ENCODE results near the gene YWHAH.

YWHAH gene

GRCh38 chr22:31962387-31963125 is 18.2 kb downstream of the YWHAH start:
- 97% methylated on average over 12 of the region's 12 CpGs for WGBS (ENCODE audit: insufficient coverage)
- Histone ChIP-seq H3K4me3 (ENCODE audit: control insufficient read depth in 1 of 7, extremely low read depth in 1 of 7, insufficient read depth in 4 of 7, low read depth in 2 of 7, low read length in 6 of 7) (no peak overlapping the region), H3K36me3 (ENCODE audit: control insufficient read depth in 4 of 4, insufficient read depth in 4 of 4, low read length in 3 of 4) (peaks cover 2 to 11% (median 6%) of the 10 kb centered on the region in 4 experiments), H3K27ac (ENCODE audit: insufficient read depth in 1 of 2, low read depth in 1 of 2, low read length in 2 of 2, poor library complexity in 1 of 2, severe bottlenecking in 2 of 2) (no peak overlapping the region), H3K9me3 (ENCODE audit: control extremely low read depth in 1 of 5, control insufficient read depth in 4 of 5, insufficient read depth in 2 of 5, low read depth in 1 of 5, low read length in 4 of 5) (no peaks in the 10 kb centered on the region), H3K4me1 (ENCODE audit: control extremely low read depth in 1 of 4, control insufficient read depth in 4 of 4, insufficient read depth in 4 of 4, low read length in 3 of 4) (no peaks in the 10 kb centered on the region), H3K27me3 (replicated peaks in 2 of 5; ENCODE audit: control insufficient read depth in 4 of 5, insufficient read depth in 5 of 5, low read length in 4 of 5) (no peaks in the 10 kb centered on the region)
- CTCF ChIA-PET, result interaction anchor here (0.8 to 2.1 kb wide), 3 partner anchors 11 to 15 kb away, joined by 3 to 8 read pairs (median 5); no protein-coding TSS in a partner anchor
- POLR2A ChIA-PET, result no interaction called here
- DNase-seq, result no peak

DNA sequence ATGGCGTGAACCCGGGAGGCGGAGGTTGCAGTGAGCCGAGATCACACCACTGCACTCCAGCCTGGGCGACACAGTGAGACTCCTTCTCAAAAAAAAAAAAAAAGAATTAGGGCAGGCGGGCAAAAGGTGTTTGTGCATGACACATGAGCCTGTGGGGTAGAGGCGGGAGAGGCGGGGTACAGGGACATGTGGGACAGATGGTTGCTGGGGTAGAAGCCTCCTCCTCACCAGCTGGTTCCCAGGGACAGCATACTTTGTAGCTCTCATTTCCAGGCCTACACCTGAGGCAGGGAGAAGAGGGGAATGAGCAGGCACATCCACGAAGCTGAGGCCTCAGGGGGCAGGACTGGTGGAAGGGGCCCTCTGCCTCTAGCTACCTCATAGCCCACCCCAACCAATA is 23.7 kb downstream of the YWHAH start:
- no peaks in the 10 kb centered on the region for H3K36me3 ChIP-seq (ENCODE audit: control insufficient read depth in 4 of 4, insufficient read depth in 4 of 4, low read length in 3 of 4)
- WGBS (ENCODE audit: insufficient coverage), result no CpG with 5 or more reads among the region's 9 CpGs
- peaks cover 0 to 3% (median 0%) of the 10 kb centered on the region in 5 experiments for H3K27me3 ChIP-seq (replicated peaks in 2 of 5; ENCODE audit: control insufficient read depth in 4 of 5, insufficient read depth in 5 of 5, low read length in 4 of 5)
- no peak for DNase-seq
- no peaks in the 10 kb centered on the region for H3K9me3 ChIP-seq (ENCODE audit: control extremely low read depth in 1 of 5, control insufficient read depth in 4 of 5, insufficient read depth in 2 of 5, low read depth in 1 of 5, low read length in 4 of 5)
- peaks cover 0 to 11% (median 7%) of the 10 kb centered on the region in 4 experiments for H3K4me1 ChIP-seq (ENCODE audit: control extremely low read depth in 1 of 4, control insufficient read depth in 4 of 4, insufficient read depth in 4 of 4, low read length in 3 of 4)
- no peak overlapping the region for H3K4me3 ChIP-seq (ENCODE audit: control insufficient read depth in 1 of 7, extremely low read depth in 1 of 7, insufficient read depth in 4 of 7, low read depth in 2 of 7, low read length in 6 of 7)
- no peak overlapping the region for H3K27ac ChIP-seq (ENCODE audit: insufficient read depth in 1 of 2, low read depth in 1 of 2, low read length in 2 of 2, poor library complexity in 1 of 2, severe bottlenecking in 2 of 2)
- POLR2A ChIA-PET, result no interaction called here
- CTCF ChIA-PET, result interaction anchor here (1.2 to 1.4 kb wide), 3 partner anchors 10 to 331 kb away, joined by 3 read pairs; no protein-coding TSS in a partner anchor

GRCh38 chr22:31969789-31970489 is 25.6 kb downstream of the YWHAH start:
- Histone ChIP-seq H3K4me3 (ENCODE audit: control insufficient read depth in 1 of 7, extremely low read depth in 1 of 7, insufficient read depth in 4 of 7, low read depth in 2 of 7, low read length in 6 of 7) (peak overlapping the region; percentile 27 to 80 (median 57)), H3K9me3 (ENCODE audit: control extremely low read depth in 1 of 5, control insufficient read depth in 4 of 5, insufficient read depth in 2 of 5, low read depth in 1 of 5, low read length in 4 of 5) (no peaks in the 10 kb centered on the region), H3K27me3 (replicated peaks in 2 of 5; ENCODE audit: control insufficient read depth in 4 of 5, insufficient read depth in 5 of 5, low read length in 4 of 5) (peaks cover 0 to 3% (median 0%) of the 10 kb centered on the region in 5 experiments), H3K4me1 (ENCODE audit: control extremely low read depth in 1 of 4, control insufficient read depth in 4 of 4, insufficient read depth in 4 of 4, low read length in 3 of 4) (peaks cover 0 to 11% (median 7%) of the 10 kb centered on the region in 4 experiments), H3K36me3 (ENCODE audit: control insufficient read depth in 4 of 4, insufficient read depth in 4 of 4, low read length in 3 of 4) (no peaks in the 10 kb centered on the region), H3K27ac (ENCODE audit: insufficient read depth in 1 of 2, low read depth in 1 of 2, low read length in 2 of 2, poor library complexity in 1 of 2, severe bottlenecking in 2 of 2) (no peak overlapping the region)
- POLR2A ChIA-PET, result interaction anchor here (0.5 kb wide), 1 partner anchor 304 kb away, joined by 4 read pairs; no protein-coding TSS in a partner anchor
- 30% methylated on average over 19 of the region's 19 CpGs for WGBS (ENCODE audit: insufficient coverage)
- CTCF ChIA-PET, result interaction anchor here (0.5 to 1.6 kb wide), 16 partner anchors 9 to 623 kb away, joined by 3 to 9 read pairs (median 3); no protein-coding TSS in a partner anchor
- peak; percentile 49 to 72 (median 69) for DNase-seq

DNA sequence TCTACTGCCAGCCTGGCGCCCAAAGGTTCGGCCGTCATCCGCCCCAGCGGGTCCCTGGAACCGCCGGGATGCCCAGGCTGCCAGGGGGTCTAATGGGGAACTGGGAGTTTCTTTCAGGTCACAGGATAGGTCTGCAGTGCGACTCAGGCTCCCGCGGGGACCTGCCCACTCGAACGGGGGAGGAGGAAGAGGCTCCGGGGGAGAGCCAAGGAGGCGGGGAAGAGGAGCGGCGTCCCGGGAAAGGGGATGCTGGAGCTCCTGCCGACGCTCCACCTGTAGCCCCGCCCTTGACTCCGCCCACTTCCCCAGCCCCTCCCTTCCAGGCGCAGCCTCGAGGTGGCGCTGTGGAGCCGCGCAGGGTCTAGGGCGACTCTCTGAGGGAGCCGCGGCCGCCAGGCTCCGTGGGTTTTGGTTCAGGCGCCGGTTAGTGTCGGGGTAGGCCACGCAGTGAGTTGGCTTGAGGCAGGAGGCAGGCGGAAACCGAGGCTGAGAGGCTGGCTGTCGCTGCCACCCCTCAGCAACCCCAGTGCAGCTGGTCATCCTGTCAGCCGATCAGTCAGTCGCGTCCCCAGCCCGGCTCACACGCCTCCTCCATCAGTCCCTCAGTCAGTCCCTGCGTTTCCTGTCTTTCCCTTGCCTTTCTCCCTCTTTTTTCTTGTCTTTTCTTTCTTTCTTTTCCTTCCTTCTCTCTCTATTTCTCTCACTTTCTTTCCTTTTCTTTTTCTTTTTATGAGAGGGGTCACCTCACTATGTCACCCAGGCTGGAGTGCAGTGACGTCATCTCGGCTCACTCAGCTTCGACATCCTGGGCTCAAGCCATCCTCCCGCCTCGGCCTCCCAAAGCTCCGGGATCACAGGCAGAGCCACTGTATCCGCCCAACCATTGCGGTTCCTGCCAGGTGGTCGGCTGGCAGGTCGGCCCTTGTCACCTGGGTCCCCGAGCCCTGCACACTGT is 26.4 kb downstream of the YWHAH start:
- DNase-seq, result peak; percentile 70 to 82 (median 82)
- H3K4me1 ChIP-seq (ENCODE audit: control extremely low read depth in 1 of 4, control insufficient read depth in 4 of 4, insufficient read depth in 4 of 4, low read length in 3 of 4), result peaks cover 0 to 11% (median 7%) of the 10 kb centered on the region in 4 experiments
- WGBS (ENCODE audit: insufficient coverage), result 25% methylated on average over 37 of the region's 55 CpGs
- ChIA-PET CTCF (interaction anchor here (0.6 to 1.6 kb wide), 16 partner anchors 8 to 903 kb away, joined by 3 to 9 read pairs (median 3); no protein-coding TSS in a partner anchor), POLR2A (interaction anchor here (0.5 kb wide), 1 partner anchor 305 kb away, joined by 4 read pairs; no protein-coding TSS in a partner anchor)
- no peaks in the 10 kb centered on the region for H3K9me3 ChIP-seq (ENCODE audit: control extremely low read depth in 1 of 5, control insufficient read depth in 4 of 5, insufficient read depth in 2 of 5, low read depth in 1 of 5, low read length in 4 of 5)
- no peak overlapping the region for H3K27ac ChIP-seq (ENCODE audit: insufficient read depth in 1 of 2, low read depth in 1 of 2, low read length in 2 of 2, poor library complexity in 1 of 2, severe bottlenecking in 2 of 2)
- H3K36me3 ChIP-seq (ENCODE audit: control insufficient read depth in 4 of 4, insufficient read depth in 4 of 4, low read length in 3 of 4), result no peaks in the 10 kb centered on the region
- peaks cover 0 to 3% (median 0%) of the 10 kb centered on the region in 5 experiments for H3K27me3 ChIP-seq (replicated peaks in 2 of 5; ENCODE audit: control insufficient read depth in 4 of 5, insufficient read depth in 5 of 5, low read length in 4 of 5)
- peak overlapping the region; percentile 28 to 80 (median 57) for H3K4me3 ChIP-seq (ENCODE audit: control insufficient read depth in 1 of 7, extremely low read depth in 1 of 7, insufficient read depth in 4 of 7, low read depth in 2 of 7, low read length in 6 of 7)

DNA sequence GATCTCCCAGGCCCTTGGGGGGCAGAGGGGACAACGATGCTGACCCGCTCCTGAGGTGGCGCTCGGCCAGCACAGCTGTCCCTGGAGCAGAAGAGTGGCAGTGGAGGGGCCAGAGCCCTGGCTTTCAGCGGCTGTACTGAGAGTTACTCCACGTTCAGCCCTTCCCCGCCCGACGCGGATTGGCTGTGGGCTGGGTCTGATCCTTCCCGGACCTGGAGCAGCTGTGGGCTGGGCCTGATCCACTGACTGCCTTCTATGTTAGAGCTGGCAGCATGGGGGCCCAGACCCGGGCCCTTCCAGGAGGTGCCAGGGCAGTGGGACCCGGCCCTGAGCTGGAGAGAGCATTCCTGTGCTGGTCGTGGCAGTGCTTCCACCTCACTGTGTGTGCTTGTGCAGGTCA is 27.8 kb downstream of the YWHAH start:
- no peaks in the 10 kb centered on the region for H3K36me3 ChIP-seq (ENCODE audit: control insufficient read depth in 4 of 4, insufficient read depth in 4 of 4, low read length in 3 of 4)
- POLR2A ChIA-PET, result no interaction called here
- H3K4me1 ChIP-seq (ENCODE audit: control extremely low read depth in 1 of 4, control insufficient read depth in 4 of 4, insufficient read depth in 4 of 4, low read length in 3 of 4), result peaks cover 0 to 11% (median 7%) of the 10 kb centered on the region in 4 experiments
- H3K27ac ChIP-seq (ENCODE audit: insufficient read depth in 1 of 2, low read depth in 1 of 2, low read length in 2 of 2, poor library complexity in 1 of 2, severe bottlenecking in 2 of 2), result no peak overlapping the region
- DNase-seq, result no peak
- H3K9me3 ChIP-seq (ENCODE audit: control extremely low read depth in 1 of 5, control insufficient read depth in 4 of 5, insufficient read depth in 2 of 5, low read depth in 1 of 5, low read length in 4 of 5), result no peaks in the 10 kb centered on the region
- H3K27me3 ChIP-seq (replicated peaks in 2 of 5; ENCODE audit: control insufficient read depth in 4 of 5, insufficient read depth in 5 of 5, low read length in 4 of 5), result peaks cover 0 to 3% (median 0%) of the 10 kb centered on the region in 5 experiments
- no peak overlapping the region for H3K4me3 ChIP-seq (ENCODE audit: control insufficient read depth in 1 of 7, extremely low read depth in 1 of 7, insufficient read depth in 4 of 7, low read depth in 2 of 7, low read length in 6 of 7)
- CTCF ChIA-PET, result interaction anchor here (1.2 to 1.4 kb wide), 2 partner anchors 107 to 418 kb away, joined by 3 to 6 read pairs; no protein-coding TSS in a partner anchor
- 96% methylated on average over 10 of the region's 14 CpGs for WGBS (ENCODE audit: insufficient coverage)

GRCh38 chr22:31973739-31974138 is 29.4 kb downstream of the YWHAH start:
- POLR2A ChIA-PET, result no interaction called here
- H3K4me3 ChIP-seq (ENCODE audit: control insufficient read depth in 1 of 7, extremely low read depth in 1 of 7, insufficient read depth in 4 of 7, low read depth in 2 of 7, low read length in 6 of 7), result no peak overlapping the region
- H3K27ac ChIP-seq (ENCODE audit: insufficient read depth in 1 of 2, low read depth in 1 of 2, low read length in 2 of 2, poor library complexity in 1 of 2, severe bottlenecking in 2 of 2), result no peak overlapping the region
- CTCF ChIA-PET, result interaction anchor here (0.7 to 2.5 kb wide), 3 partner anchors 12 to 109 kb away, joined by 3 to 8 read pairs (median 6); no protein-coding TSS in a partner anchor
- H3K27me3 ChIP-seq (replicated peaks in 2 of 5; ENCODE audit: control insufficient read depth in 4 of 5, insufficient read depth in 5 of 5, low read length in 4 of 5), result peaks cover 0 to 3% (median 0%) of the 10 kb centered on the region in 5 experiments
- WGBS (ENCODE audit: insufficient coverage), result 98% methylated on average over 5 of the region's 5 CpGs
- no peaks in the 10 kb centered on the region for H3K36me3 ChIP-seq (ENCODE audit: control insufficient read depth in 4 of 4, insufficient read depth in 4 of 4, low read length in 3 of 4)
- no peak for DNase-seq
- H3K9me3 ChIP-seq (ENCODE audit: control extremely low read depth in 1 of 5, control insufficient read depth in 4 of 5, insufficient read depth in 2 of 5, low read depth in 1 of 5, low read length in 4 of 5), result no peaks in the 10 kb centered on the region
- peaks cover 0 to 13% (median 7%) of the 10 kb centered on the region in 4 experiments for H3K4me1 ChIP-seq (ENCODE audit: control extremely low read depth in 1 of 4, control insufficient read depth in 4 of 4, insufficient read depth in 4 of 4, low read length in 3 of 4)
